ENCODE measurements around the gene MOV10. TPM values are rescaled to one million over a fixed set of nuclear protein-coding genes. Genes with fewer than 3 reads are reported as not detected.
A peak's percentile ranks its signal among the peaks of the same experiment; 100 is the strongest.

The MOV10 gene
- total and polyA plus RNA-seq, 2 of the 13 experiments (the other 11 are each of a cell fraction or from before 2014, with no cell fraction given) = 56.4 to 58.2 TPM

DNA sequence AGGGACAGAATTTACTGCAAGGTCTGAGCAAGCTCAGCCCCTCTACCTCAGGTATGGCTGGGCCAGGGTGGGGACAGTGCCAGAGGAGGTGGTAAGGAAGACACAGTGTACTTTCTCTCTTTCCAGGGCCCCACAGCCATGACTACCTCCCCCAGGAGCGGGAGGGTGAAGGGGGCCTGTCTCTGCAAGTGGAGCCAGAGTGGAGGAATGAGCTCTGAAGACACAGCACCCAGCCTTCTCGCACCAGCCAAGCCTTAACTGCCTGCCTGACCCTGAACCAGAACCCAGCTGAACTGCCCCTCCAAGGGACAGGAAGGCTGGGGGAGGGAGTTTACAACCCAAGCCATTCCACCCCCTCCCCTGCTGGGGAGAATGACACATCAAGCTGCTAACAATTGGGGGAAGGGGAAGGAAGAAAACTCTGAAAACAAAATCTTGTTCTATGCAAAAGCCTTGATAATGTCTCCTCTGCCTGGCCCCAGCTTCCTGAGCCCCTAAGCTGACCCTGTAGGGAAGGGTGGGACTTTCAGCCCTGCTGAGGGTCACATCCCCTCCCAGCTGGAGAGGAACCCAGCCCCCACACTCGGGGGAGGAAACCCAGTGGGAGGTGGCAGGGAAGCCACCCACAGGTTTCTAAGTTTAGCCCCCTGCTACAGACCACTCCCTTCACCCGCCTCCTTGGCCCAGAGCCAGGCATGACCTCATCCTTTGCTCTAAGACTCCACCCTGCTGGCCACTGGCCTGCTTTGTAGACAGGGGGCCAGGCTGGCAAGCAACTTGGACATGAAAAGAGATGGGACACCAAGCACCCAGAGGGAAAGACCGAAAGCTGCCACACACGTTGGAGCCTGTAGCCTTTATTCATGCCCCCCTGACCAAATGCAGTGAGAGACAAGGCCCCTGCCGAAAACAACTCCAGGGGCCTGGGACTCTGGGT is 26.1 kb downstream of the MOV10 start (continued):
- no peak for TF ChIP-seq YEATS4 (CRISPR knock-in tag; IDR thresholded peaks at IDR 0.05; ENCODE audit: borderline replicate concordance)
- TF ChIP-seq, protein P1, sequence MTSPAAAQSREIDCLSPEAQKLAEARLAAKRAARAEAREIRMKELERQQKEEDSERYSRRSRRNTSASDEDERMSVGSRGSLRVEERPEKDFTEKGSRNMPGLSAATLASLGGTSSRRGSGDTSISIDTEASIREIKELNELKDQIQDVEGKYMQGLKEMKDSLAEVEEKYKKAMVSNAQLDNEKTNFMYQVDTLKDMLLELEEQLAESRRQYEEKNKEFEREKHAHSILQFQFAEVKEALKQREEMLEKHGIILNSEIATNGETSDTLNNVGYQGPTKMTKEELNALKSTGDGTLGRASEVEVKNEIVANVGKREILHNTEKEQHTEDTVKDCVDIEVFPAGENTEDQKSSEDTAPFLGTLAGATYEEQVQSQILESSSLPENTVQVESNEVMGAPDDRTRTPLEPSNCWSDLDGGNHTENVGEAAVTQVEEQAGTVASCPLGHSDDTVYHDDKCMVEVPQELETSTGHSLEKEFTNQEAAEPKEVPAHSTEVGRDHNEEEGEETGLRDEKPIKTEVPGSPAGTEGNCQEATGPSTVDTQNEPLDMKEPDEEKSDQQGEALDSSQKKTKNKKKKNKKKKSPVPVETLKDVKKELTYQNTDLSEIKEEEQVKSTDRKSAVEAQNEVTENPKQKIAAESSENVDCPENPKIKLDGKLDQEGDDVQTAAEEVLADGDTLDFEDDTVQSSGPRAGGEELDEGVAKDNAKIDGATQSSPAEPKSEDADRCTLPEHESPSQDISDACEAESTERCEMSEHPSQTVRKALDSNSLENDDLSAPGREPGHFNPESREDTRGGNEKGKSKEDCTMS (CRISPR knock-in tag; conservative IDR thresholded peaks at IDR 0.05) = no peak
- TF ChIP-seq ZFP37 (CRISPR knock-in tag; IDR thresholded peaks at IDR 0.05; ENCODE audit: borderline replicate concordance) = no peak
- TF ChIP-seq ZNF205 (CRISPR knock-in tag; IDR thresholded peaks at IDR 0.05) = no peak
- TF ChIP-seq ZNF605 (CRISPR knock-in tag; IDR thresholded peaks at IDR 0.05) = 0 out of 2 replicates have a peak, but pooled peaks have one; percentile 35
- TF ChIP-seq GZF1 (CRISPR knock-in tag; IDR thresholded peaks at IDR 0.05) = no peak
- TF ChIP-seq, protein P2, sequence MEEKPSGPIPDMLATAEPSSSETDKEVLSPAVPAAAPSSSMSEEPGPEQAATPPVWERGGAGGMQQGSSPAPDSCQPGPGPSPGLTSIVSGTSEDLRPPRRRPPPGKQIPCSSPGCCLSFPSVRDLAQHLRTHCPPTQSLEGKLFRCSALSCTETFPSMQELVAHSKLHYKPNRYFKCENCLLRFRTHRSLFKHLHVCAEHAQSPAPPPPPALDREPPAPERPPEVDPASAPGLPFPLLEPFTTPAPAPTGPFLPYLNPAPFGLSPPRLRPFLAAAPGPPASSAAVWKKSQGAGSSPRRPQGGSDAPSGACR (CRISPR knock-in tag; IDR thresholded peaks at IDR 0.05) = peak; percentile 46; the same call in 1 of the 2 replicates
- TF ChIP-seq U2AF1 (optimal IDR thresholded peaks at IDR 0.05; ENCODE audit: low read depth, low read length) = no peak
- peak; percentile 45; the same call in 1 of the 2 replicates for TF ChIP-seq SALL1 (CRISPR knock-in tag; IDR thresholded peaks at IDR 0.05)
- TF ChIP-seq ZNF263 (CRISPR knock-in tag; IDR thresholded peaks at IDR 0.05) = no peak
- TF ChIP-seq, protein P3, sequence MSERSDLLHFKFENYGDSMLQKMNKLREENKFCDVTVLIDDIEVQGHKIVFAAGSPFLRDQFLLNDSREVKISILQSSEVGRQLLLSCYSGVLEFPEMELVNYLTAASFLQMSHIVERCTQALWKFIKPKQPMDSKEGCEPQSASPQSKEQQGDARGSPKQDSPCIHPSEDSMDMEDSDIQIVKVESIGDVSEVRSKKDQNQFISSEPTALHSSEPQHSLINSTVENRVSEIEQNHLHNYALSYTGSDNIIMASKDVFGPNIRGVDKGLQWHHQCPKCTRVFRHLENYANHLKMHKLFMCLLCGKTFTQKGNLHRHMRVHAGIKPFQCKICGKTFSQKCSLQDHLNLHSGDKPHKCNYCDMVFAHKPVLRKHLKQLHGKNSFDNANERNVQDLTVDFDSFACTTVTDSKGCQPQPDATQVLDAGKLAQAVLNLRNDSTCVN (CRISPR knock-in tag; IDR thresholded peaks at IDR 0.05; ENCODE audit: borderline replicate concordance) = no peak
- peak; percentile 22; the same call in 1 of the 2 replicates for TF ChIP-seq CREM (IDR thresholded peaks at IDR 0.05)
- TF ChIP-seq CREM (CRISPR knock-in tag; IDR thresholded peaks at IDR 0.05) = no peak
- TF ChIP-seq, protein P4, sequence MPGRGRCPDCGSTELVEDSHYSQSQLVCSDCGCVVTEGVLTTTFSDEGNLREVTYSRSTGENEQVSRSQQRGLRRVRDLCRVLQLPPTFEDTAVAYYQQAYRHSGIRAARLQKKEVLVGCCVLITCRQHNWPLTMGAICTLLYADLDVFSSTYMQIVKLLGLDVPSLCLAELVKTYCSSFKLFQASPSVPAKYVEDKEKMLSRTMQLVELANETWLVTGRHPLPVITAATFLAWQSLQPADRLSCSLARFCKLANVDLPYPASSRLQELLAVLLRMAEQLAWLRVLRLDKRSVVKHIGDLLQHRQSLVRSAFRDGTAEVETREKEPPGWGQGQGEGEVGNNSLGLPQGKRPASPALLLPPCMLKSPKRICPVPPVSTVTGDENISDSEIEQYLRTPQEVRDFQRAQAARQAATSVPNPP (CRISPR knock-in tag; IDR thresholded peaks at IDR 0.05) = no peak
- 0 out of 2 replicates have a peak, but pooled peaks have one; percentile 32 for TF ChIP-seq GABPB1 (CRISPR knock-in tag; IDR thresholded peaks at IDR 0.05)
- no peak for TF ChIP-seq MEIS1 (CRISPR knock-in tag; IDR thresholded peaks at IDR 0.05; ENCODE audit: borderline replicate concordance)
- peak; percentile 58; the same call in 1 of the 2 replicates for TF ChIP-seq CHD4 (IDR thresholded peaks at IDR 0.05; ENCODE audit: borderline replicate concordance, low read length)
- TF ChIP-seq HOXA9 (CRISPR knock-in tag; IDR thresholded peaks at IDR 0.05; ENCODE audit: borderline replicate concordance) = no peak
- no peak for TF ChIP-seq NR1H2 (CRISPR knock-in tag; IDR thresholded peaks at IDR 0.05; ENCODE audit: borderline replicate concordance, low read depth)
- peak; percentile 73; the same call in 1 of the 2 replicates for TF ChIP-seq FOXC1 (CRISPR knock-in tag; IDR thresholded peaks at IDR 0.05; ENCODE audit: borderline replicate concordance)
